ENCODE data around the gene GABRD. TPM values are rescaled to one million over a fixed set of nuclear protein-coding genes. Genes with fewer than 3 reads are reported as not detected.

Gene GABRD
- total RNA-seq, 2 donors from 2014 or later: not detected

DNA sequence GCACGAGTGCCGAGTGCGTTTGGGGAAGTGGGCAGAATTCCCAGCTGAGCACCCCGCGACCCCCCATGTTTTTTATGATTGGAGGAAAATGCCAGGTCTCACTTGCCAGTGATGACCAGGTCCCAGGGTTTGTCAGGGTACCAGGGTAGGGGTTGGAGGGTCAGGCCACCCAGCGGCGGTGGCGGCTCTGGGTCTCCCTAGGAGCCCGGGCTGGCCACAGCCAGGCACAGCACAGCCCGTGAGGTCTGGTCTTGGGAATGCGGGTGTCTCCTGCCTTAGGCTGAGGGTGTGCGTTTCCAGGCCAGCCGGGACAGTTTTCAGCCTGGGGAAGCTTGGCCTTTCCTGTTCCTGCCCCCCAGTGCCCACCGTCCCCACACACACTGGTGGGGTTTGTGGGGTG is 53.7 kb downstream of the GABRD start:
- H3K27me3 ChIP-seq (ENCODE audit: control insufficient read depth, insufficient read depth, low read length, poor library complexity, severe bottlenecking): no peaks in the 10 kb centered on the region
- peaks cover 6% of the 10 kb centered on the region for H3K9me3 ChIP-seq (ENCODE audit: control insufficient read depth, low read length)
- H3K27ac Mint-ChIP-seq: no peak overlapping the region
- DNase-seq: no peak
- 96 to 100% methylated on average over 4 to 14 of the region's 14 CpGs for WGBS, 2 experiments (ENCODE audit: insufficient coverage in 1 of 2, insufficient read length in 1 of 2)
- H3K4me3 ChIP-seq (ENCODE audit: low read length): no peak overlapping the region
- H3K4me1 ChIP-seq (ENCODE audit: control insufficient read depth, insufficient read depth, low read length): no peaks in the 10 kb centered on the region
- no peak for TF ChIP-seq CTCF (conservative IDR thresholded peaks at IDR 0.05)
- no peak overlapping the region for H3K27ac ChIP-seq (ENCODE audit: low read depth, low read length)
- peaks cover 4% of the 10 kb centered on the region for H3K36me3 ChIP-seq (ENCODE audit: control insufficient read depth, insufficient read depth, low read length)
- peaks cover 15% of the 10 kb centered on the region for H3K9me3 Mint-ChIP-seq
- H3K4me3 Mint-ChIP-seq: no peak overlapping the region
- no peaks in the 10 kb centered on the region for H3K27me3 Mint-ChIP-seq (ENCODE audit: insufficient read depth)
- no peak overlapping the region for H3K9ac ChIP-seq (ENCODE audit: extremely low read depth, low read length, poor library complexity, severe bottlenecking)
- peaks cover 2% of the 10 kb centered on the region for H3K4me1 Mint-ChIP-seq
- peaks cover 38% of the 10 kb centered on the region for H3K36me3 Mint-ChIP-seq (ENCODE audit: low read depth)

- Histone ChIP-seq H3K27ac (ENCODE audit: low read depth, low read length) (peak overlapping the region; percentile 63), H3K9ac (ENCODE audit: extremely low read depth, low read length, poor library complexity, severe bottlenecking) (no peak overlapping the region), H3K9me3 (ENCODE audit: control insufficient read depth, low read length) (peaks cover 14% of the 10 kb centered on the region), H3K4me1 (ENCODE audit: control insufficient read depth, insufficient read depth, low read length) (no peaks in the 10 kb centered on the region), H3K4me3 (ENCODE audit: low read length) (no peak overlapping the region), H3K36me3 (ENCODE audit: control insufficient read depth, insufficient read depth, low read length) (peaks cover 4% of the 10 kb centered on the region), H3K27me3 (ENCODE audit: control insufficient read depth, insufficient read depth, low read length, poor library complexity, severe bottlenecking) (no peaks in the 10 kb centered on the region)
- Mint-ChIP-seq H3K4me3 (no peak overlapping the region), H3K27me3 (ENCODE audit: insufficient read depth) (no peaks in the 10 kb centered on the region), H3K27ac (peak overlapping the region; percentile 61), H3K36me3 (ENCODE audit: low read depth) (peaks cover 41% of the 10 kb centered on the region), H3K4me1 (peaks cover 2% of the 10 kb centered on the region), H3K9me3 (peaks cover 22% of the 10 kb centered on the region)
- 91 to 92% methylated on average over 41 to 59 of the region's 59 CpGs for WGBS, 2 experiments (ENCODE audit: insufficient coverage in 1 of 2, insufficient read length in 1 of 2)
- TF ChIP-seq CTCF (conservative IDR thresholded peaks at IDR 0.05): no peak
- DNase-seq: no peak
Measured at GRCh38 chr1:2073382-2074230, 54.5 kb downstream of the GABRD start.

DNA sequence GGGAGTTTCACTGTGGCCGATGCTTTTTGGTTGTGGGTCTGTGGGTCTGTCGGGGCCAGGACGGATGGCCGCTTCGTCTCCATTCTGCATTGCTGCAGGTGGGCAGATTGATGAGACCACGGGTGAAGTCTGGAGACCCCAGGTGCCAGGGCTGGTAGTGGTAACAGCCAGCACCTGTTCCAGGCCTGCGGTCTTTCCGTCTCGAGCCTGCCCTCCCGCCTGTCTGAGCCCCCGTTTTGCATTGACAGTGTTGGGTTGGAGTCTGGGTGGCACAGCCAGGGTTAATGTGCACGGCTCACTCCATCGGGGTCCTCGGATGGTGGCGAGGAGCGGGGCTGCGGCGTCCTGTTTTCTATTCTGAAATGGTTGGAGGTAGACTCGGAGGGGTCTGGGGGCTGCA is 55.3 kb downstream of the GABRD start:
- TF ChIP-seq CTCF (conservative IDR thresholded peaks at IDR 0.05): no peak
- DNase-seq: no peak
- no peak overlapping the region for H3K4me3 ChIP-seq (ENCODE audit: low read length)
- H3K27ac Mint-ChIP-seq: peak overlapping the region; percentile 61
- no peak overlapping the region for H3K4me3 Mint-ChIP-seq
- H3K27me3 Mint-ChIP-seq (ENCODE audit: insufficient read depth): no peaks in the 10 kb centered on the region
- H3K36me3 ChIP-seq (ENCODE audit: control insufficient read depth, insufficient read depth, low read length): peaks cover 4% of the 10 kb centered on the region
- peaks cover 14% of the 10 kb centered on the region for H3K9me3 ChIP-seq (ENCODE audit: control insufficient read depth, low read length)
- peaks cover 2% of the 10 kb centered on the region for H3K4me1 Mint-ChIP-seq
- H3K9me3 Mint-ChIP-seq: peaks cover 29% of the 10 kb centered on the region
- peaks cover 43% of the 10 kb centered on the region for H3K36me3 Mint-ChIP-seq (ENCODE audit: low read depth)
- 93% methylated on average over 7 to 19 of the region's 19 CpGs for WGBS, 2 experiments (ENCODE audit: insufficient coverage in 1 of 2, insufficient read length in 1 of 2)
- H3K4me1 ChIP-seq (ENCODE audit: control insufficient read depth, insufficient read depth, low read length): no peaks in the 10 kb centered on the region
- H3K27ac ChIP-seq (ENCODE audit: low read depth, low read length): no peak overlapping the region
- H3K9ac ChIP-seq (ENCODE audit: extremely low read depth, low read length, poor library complexity, severe bottlenecking): no peak overlapping the region
- H3K27me3 ChIP-seq (ENCODE audit: control insufficient read depth, insufficient read depth, low read length, poor library complexity, severe bottlenecking): no peaks in the 10 kb centered on the region

Data from endodermal cell (in vitro differentiated cells).